Medulla oblongata (tissue), 1 donor: ENCODE measurements around the gene MRPL44.

Experiments
- DNase-seq: peaks from one replicate; pipeline ENCODE4 v3.0.0-alpha.2; 2015; ENCODE audit errors: extremely low spot score

The MRPL44 gene

DNA sequence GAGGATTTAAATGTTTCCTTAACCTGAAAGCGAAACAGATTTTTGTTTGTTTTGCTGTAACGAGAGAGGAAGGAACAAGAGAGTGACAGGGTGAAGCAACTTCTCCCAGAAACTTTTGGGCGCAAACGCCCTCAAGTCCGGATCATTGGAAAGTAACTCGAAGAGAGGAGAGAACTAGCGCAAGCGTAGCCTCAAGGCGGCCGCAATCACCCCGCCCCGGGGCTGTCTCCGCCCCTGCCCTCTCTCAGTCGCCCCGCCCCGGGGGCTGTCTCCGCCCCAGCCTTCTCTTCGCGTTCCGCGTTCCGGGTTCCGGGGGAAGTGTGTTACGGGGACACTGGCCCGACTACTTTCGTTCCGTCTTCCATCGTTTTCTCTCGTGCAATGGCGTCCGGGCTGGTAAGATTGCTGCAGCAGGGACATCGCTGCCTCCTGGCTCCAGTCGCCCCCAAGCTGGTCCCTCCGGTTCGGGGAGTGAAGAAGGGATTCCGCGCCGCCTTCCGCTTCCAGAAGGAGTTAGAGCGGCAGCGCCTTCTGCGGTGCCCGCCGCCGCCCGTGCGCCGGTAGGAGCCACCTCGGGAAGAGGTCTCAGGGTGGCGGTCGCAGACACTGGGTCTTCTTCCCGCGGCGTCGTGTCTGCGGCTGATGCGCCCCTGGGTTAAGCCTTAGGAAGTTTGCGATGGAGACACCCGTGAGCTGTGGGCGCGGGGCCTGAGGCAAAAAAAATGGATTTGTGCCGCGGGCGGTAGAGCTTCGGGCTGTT lies at the start of gene MRPL44:
TSS of gene MRPL44 (plus strand) at position 372 of the 760 bp plus-strand sequence. CDS start at position 382, 10 bp downstream.
- DNase-seq, result peak; percentile 98

DNA sequence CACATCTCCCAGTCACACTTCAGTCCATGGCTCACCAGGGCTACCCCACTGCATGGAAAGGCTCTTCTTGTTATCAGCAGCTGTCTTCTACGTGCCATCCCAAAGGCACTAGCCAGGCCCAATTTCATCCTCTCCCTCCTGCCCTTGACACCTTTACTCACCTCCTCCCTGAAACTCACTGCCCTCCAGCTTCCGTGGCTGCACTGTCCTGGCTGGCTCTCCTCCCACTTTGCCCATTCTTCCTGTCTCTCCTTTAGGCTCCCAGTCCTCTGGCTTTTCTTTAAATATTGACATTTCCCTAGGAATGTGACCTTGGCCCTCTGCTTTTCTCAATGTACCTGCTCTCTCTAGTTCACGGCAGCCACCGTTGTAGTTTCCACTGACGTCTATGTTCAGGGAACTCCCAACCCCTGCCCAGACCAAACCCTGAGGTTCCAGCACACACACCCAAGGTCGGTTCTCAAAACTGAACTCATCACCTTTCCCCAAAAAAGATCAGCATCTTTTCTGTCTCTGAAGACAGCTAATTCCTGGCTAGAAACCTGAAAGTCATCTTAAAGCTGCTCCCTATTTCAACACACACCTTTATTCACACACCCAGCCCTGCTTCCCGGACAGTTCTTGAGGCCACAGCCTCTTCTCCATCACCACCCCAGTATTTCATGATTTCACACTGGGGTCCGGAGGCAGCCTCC lies 48.8 kb upstream of the MRPL44 start:
- no peak for DNase-seq

DNA sequence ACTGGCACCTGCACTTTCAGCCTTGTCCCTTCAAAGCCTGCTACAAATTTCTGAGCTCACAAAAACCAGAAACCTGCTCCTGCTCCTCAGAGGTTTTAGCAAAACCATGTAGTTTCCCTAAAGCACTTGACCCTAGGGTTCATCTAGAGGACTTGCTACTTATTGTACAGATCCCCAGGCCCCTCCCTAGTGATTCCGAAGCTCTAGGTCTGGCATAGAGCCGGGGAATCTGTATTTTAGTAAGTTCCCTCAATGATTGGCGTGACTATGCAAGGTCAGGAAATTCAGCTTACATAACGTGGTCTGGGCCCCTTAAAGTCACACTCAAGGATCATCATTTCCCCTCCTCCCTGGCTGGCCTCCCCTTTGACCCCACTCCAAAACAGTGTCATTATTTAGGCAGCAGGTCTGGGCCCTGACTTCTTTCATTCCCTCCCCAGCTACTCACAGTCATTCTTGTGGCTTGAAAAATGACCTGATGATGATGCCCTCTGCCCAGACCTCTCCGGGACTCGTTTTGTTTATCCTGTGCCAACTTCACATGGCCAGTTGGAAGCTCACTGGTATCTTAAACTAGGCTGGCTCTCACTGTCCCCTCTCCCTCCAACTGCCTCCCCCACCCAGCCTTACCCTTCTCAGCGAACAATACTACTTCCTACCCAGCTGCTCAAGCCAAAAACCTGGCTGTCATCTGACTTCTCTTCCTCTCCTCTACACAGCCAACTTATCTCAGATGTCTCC lies 48.1 kb upstream of the MRPL44 start:
- DNase-seq, result no peak

GRCh38 chr2:223914324-223914723 lies 42.9 kb upstream of the MRPL44 start:
- no peak for DNase-seq

DNA sequence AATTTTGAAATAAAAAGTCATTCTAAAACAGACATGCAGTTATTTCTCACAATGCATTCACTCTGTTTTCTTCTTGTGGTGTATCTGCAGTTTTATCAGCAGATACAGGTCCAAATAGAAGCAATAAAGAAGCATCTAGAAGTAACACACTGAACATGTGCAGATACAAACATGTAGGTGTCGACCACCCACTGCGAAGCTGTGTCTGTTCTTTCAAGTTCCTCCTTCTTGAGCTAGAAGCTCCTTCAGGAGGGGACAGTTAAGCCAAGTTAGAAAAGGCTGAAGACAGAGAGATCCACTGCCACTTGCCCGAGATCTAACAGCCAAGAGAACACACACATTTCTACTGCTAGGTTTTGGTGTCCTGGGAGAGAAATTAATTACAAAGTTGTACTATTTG lies 42.2 kb upstream of the MRPL44 start:
- DNase-seq, result no peak

DNA sequence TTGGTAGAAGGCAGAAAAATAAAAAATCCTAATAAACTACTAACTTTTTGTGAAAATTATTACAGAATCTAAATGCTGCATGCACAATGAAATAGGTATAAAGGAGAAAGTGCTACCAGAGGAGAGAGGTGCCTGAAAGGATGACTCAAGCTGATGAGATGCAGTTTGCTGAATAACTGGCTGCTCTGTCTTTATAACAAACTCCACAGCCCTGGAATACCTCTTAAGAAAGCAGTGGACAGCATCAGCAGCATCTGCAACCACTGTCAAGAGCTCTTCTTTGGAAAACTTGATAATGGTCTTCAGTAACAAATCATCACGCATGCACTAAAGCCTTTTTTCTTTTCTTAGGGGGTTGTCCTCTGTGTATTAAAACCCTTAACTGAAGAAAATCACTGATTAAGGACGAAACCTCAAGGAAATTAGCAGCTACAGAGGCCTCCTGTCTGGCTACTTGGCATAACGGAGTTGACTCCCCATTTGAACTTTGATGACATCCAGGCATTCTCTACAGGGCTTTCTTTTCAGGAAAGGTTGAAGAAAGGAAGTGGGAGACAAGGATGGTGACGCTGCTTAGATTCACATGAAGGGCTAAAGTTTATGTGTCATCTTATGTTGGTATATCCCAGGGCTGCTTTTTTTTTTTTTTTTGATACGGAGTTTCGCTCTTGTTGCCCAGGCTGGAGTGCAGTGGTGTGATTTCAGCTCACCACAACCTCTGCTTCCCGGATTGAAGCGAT lies 40.9 kb upstream of the MRPL44 start:
- no peak for DNase-seq

GRCh38 chr2:223918671-223919134 lies 38.6 kb upstream of the MRPL44 start:
- no peak for DNase-seq

- no peak for DNase-seq
These were observed 37.2 kb upstream of the MRPL44 start for GRCh38 chr2:223920109-223920508.

- no peak for DNase-seq
These were observed 36.1 kb upstream of the MRPL44 start for GRCh38 chr2:223921204-223921603.

DNA sequence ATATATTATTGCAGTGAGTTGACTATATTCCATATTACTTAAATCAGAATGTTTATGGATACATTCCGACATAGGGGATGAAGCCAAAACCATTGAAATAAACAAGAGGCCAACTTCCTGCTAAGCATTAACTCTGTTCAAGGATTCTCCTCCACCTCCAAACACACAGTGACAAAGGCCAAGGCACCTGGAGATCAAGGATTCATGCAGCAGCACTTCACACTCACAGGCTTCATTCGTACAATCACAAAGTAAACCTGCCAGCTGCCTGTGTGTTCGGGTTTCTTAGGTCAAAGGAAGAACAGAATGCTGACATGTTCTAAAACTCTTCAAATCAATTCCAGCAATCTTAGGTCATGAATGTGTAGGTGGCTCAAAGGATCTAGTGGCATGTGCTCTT lies 35.0 kb upstream of the MRPL44 start:
- no peak for DNase-seq

- DNase-seq, result no peak
These were observed 33.3 kb upstream of the MRPL44 start for GRCh38 chr2:223923976-223924375.

DNA sequence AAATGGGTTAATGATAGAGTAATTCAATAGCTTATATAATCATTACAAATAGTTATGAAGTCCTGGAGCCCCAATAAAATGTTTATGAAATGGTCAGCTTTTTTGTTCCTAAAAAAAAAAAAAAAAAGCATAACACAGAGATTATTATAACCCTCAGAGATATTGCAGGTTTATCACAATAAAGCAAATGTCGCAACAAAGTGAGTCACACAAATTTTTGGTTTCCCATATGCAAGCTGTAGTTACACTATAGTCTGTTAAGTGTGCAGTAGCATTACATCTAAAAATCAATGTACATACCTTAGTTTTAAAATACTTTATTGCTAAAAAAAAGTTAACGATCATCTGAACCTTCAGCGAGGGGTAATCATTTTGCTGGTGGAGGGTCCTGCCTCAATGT lies 32.2 kb upstream of the MRPL44 start:
- DNase-seq, result no peak

DNA sequence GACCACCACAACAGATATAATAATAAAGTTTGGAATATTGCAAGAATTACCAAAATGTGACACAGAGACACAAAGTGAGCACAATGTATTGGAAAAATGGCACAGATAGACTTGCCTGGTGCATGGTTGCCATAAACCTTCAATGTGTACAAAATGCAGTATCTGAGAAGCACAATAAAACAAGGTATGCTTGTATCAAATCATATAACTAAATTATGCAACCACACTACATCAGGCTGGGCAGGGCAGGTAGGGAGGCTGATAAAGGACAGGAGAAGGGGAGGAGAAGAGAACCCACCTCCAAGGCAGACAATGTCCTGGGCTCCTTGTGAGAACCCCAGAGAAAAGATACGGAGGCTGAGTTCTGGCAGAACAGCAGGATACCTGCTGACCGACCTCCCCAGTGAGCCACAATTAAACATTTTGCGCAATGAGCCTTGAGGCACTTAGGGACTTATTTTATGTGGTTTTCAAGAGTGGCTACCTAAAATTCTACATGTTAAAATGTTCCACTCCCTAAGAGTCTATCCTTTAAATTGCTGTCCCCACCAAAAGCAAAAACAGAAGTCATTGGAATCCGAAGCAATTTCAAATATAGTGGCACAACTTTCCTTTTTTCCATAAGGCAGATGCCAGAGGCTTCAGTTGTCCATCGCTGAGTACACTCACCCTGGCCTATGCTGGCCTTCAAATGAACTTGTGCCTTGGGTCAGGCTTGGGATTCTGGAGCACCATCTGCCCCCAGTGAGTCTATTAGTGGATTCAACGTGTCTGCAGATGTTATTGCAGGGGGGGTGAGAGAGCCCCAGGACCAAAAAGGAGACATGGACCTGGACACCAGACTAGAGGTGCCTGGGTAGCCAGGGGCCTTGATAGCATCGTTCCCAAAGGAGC lies 28.9 kb upstream of the MRPL44 start:
- no peak for DNase-seq

- no peak for DNase-seq
These were observed 27.6 kb upstream of the MRPL44 start for GRCh38 chr2:223929571-223930102.

GRCh38 chr2:223930103-223930976 lies 26.9 kb upstream of the MRPL44 start:
- DNase-seq, result peak; percentile 95

GRCh38 chr2:223932816-223933800 lies 24.2 kb upstream of the MRPL44 start:
- DNase-seq, result peak; percentile 25

- no peak for DNase-seq
These were observed 22.4 kb upstream of the MRPL44 start for GRCh38 chr2:223934870-223935269.

DNA sequence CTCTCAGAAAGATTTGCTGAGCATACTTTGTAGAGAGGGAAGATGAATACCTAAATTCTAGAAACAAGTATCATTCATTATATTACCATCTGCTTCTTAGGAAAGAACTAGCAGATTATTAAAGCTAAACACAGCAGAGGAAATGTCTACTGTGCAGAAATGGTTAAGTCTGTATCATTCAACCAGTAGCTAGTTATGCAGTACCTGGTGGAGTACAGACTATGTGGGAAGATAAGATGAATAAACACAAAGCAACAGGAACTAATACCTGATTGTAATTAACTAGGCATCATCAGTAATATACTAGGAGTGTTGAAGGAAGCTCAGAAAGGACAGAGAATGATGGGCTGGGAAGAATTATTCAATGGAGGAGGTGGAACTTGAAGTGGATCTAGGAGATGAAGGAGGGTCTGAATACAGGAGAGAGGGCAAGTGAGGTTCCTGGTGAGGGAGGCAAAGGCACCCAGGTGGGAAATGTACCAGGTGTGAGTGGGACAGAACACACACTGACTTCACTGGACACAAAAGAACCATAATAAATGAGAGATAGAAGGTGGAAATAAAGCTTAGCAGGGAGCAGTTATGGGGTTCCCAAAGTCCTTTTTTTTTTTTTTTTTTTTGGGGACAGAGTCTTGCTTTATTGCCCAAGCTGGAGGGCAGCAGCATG lies 21.7 kb upstream of the MRPL44 start:
- no peak for DNase-seq
